Upper lobe of left lung (tissue), 4 donors: ENCODE results near the gene PAK3.

ENCODE experiments used
- EP300 ChIP-seq, 4 donors: sonication (generic); formaldehyde crosslinking; IDR thresholded peaks; one replicate each; pipeline ENCODE4 v1.5.1; 2017; ENCODE audit warnings: antibody characterized with exemption in 4 of 4, control low read depth in 2 of 4
- POLR2AphosphoS5 ChIP-seq, 2 donors: sonication (generic); formaldehyde crosslinking; IDR thresholded peaks; one replicate each; pipeline ENCODE4 v1.5.1; 2017; ENCODE audit warnings: antibody characterized with exemption in 2 of 2
- TF ChIP-seq, protein P1 (sequence below), 6 experiments: fragments of 450-650 bp in 4 of 6; fragments of 200-600 bp in 2 of 6; sonication (generic) in 2 of 6; IDR thresholded peaks; one replicate each; pipeline ENCODE4 v1.5.1; 2016 to 2019; ENCODE audit warnings: antibody characterized with exemption in 6 of 6

DNA sequence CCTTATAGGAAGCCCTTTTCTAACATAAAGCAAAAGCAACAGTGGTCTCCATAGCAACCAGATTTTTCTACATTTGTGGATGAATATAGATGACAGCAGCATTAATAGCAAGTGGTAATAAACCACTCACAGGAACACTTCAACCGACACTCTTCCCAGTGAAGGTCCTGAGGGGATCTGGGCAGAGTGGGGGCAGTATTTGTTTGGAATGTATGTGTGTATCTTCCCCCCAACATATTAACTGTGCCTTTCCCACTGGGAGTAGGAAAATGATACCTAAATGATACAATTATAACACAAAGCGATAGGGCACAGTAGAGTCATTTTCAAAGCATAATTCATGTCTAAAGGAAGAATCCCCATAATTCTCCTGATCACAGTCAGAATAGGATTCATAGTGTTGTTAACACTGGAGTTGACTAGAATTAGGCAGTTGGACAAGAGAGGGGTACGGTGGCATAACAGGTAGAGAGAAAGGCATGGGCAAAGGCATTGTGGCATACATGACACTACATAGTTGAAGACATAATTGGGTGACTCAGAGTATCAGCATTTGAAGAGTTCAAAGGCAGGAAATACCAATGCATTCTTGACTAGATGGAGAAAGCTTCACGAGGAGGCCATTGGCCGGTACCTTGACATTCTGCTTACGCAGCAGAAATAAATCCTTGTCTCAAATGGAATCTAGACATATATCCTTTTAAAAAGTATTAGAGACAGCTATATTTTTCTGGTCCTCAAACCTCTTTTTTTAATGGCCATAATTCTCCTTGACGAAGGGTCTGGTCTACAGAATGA lies 159.1 kb downstream of the PAK3 start:
- TF ChIP-seq, protein P1, sequence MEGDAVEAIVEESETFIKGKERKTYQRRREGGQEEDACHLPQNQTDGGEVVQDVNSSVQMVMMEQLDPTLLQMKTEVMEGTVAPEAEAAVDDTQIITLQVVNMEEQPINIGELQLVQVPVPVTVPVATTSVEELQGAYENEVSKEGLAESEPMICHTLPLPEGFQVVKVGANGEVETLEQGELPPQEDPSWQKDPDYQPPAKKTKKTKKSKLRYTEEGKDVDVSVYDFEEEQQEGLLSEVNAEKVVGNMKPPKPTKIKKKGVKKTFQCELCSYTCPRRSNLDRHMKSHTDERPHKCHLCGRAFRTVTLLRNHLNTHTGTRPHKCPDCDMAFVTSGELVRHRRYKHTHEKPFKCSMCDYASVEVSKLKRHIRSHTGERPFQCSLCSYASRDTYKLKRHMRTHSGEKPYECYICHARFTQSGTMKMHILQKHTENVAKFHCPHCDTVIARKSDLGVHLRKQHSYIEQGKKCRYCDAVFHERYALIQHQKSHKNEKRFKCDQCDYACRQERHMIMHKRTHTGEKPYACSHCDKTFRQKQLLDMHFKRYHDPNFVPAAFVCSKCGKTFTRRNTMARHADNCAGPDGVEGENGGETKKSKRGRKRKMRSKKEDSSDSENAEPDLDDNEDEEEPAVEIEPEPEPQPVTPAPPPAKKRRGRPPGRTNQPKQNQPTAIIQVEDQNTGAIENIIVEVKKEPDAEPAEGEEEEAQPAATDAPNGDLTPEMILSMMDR (IDR thresholded peaks at IDR 0.05): no peak
- TF ChIP-seq POLR2AphosphoS5 (IDR thresholded peaks at IDR 0.05): no peak
- TF ChIP-seq EP300 (IDR thresholded peaks at IDR 0.05): no peak
